GM19238 (cell line): ENCODE measurements around the gene EPX.
"Not testable (repeated sequence)": the region's sequence is repeated elsewhere in the genome, so short reads cannot be mapped to it uniquely, and the experiment has no call there.

ENCODE experiments used
- DNase-seq: peaks from one replicate; pipeline ENCODE4 v3.0.0; 2011; ENCODE audit warnings: low spot score; ENCODE audit not compliant: insufficient read length

Gene EPX, protein sequence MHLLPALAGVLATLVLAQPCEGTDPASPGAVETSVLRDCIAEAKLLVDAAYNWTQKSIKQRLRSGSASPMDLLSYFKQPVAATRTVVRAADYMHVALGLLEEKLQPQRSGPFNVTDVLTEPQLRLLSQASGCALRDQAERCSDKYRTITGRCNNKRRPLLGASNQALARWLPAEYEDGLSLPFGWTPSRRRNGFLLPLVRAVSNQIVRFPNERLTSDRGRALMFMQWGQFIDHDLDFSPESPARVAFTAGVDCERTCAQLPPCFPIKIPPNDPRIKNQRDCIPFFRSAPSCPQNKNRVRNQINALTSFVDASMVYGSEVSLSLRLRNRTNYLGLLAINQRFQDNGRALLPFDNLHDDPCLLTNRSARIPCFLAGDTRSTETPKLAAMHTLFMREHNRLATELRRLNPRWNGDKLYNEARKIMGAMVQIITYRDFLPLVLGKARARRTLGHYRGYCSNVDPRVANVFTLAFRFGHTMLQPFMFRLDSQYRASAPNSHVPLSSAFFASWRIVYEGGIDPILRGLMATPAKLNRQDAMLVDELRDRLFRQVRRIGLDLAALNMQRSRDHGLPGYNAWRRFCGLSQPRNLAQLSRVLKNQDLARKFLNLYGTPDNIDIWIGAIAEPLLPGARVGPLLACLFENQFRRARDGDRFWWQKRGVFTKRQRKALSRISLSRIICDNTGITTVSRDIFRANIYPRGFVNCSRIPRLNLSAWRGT

DNA sequence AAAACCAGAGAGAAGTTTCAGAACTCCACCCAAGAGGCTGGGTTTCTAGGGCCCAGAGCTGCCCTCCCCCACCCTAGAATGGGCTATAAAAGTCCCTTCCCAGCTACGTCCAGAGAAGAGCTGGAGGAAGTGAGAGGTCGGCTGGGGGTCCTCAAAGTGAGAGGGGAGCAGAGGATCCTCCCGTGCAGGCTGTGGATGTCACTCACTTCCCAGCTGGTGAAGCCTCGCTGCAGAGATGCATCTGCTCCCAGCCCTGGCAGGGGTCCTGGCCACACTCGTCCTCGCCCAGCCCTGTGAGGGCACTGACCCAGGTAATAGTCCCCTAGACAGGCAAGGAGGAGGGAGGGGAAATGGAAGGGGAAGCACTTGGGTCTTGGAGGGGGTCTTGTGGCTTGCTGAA lies at the start of gene EPX:
Gene EPX, plus strand, starts transcription at position 115 of the 400 bp plus-strand sequence. Its CDS starts 121 bp downstream, at position 236.
- DNase-seq, result no peak

DNA sequence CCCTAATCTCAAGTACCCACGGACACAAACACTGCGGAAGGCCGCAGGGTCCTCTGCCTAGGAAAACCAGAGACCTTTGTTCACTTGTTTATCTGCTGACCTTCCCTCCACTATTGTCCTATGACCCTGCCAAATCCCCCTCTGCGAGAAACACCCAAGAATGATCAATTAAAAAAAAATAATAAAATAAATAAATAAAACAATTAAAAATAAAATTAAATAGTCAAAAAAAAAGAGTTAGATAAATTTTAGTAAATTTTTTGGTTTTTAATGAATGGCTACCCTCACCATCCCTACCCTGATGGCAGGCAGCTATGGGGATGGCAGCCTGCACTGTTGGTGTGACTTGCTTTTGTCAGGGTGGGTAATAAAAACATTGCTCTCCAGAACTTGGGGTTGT lies 49.2 kb upstream of the EPX start:
- DNase-seq, result not testable (repeated sequence)

DNA sequence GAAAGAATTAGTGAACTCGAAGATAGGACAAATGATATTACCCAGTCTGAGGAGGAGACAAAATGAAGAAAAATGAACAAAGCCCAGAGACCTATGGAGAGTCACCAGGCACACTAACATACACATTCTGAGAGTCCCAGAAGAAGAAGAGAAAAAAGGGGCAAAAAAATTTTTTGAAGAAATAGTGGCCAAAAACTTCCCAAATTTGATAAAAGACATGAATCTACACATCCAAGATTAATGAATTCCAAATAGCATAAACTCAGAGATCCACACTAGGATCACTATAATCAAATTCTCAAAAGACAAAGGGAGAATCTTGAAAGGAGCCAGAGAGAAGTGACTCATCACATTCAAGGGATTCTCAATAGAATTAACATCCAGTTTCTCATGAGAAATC lies 47.7 kb upstream of the EPX start:
- DNase-seq, result no peak

DNA sequence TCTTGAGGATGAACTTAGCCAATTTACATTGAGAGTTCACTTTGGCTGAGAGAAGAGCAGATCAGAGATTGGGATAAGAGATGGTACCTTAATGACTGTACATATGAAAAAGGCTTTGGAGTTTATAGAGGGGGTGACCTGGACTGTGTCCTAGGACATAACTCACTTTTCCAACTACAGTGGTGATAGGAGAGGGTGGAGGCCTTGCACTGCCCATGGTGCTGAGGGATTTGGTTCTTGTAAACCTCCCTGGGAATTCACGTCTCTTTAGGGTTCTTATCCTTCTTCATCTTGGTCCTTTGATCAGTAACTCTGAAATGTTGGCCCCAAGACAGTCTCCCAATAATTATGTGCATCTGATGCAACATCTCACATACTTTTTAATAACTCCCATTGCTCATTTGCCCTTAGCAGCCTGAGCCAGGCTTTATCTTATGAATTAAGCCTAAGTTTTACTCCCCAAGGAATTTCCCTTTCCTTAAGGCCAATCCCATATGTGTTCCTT lies 44.5 kb upstream of the EPX start, which contains the start of gene OR4D1:
Gene OR4D1, plus strand, starts transcription at position 455 of the 505 bp plus-strand sequence. CDS start 6,770 bp downstream, outside the sequence.
- no peak for DNase-seq

DNA sequence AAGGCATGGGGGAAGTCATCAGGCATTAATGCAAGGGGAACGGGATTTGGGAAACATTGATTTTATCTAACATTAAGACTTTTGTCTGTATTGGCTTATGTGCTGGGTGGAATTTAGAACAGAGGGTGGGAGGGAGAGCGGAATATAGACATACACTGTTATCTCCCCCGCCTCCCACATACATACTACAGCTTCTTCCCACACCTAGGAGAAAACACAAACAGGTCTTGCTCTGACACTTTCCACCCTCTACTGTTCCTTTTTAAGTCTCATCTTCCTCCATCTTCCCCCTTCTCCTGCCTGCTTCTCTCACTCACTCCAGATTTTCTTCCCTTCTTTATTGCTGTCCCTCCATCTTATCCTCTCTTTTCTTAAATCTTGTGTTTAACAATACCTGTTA lies 43.9 kb upstream of the EPX start:
- DNase-seq, result no peak

DNA sequence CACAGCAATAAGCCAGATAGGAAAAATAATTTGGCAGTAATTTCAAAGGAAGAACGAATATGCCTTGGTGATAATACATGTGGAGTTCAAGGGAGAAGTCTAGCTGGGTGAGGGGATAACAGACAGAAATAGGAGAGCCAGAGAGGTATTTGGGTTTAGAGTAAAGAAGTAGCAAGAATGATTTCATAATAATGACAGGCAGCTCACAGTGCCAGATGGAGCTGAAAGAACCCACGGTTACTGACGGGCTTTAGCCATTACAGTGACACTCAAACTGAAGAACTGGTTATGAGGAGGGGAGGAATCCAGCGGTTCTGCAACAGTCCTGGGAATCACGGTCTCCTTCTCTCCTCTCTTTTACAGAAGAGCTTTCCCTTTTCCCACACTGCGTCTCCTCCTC lies 42.1 kb upstream of the EPX start:
- DNase-seq, result no peak

DNA sequence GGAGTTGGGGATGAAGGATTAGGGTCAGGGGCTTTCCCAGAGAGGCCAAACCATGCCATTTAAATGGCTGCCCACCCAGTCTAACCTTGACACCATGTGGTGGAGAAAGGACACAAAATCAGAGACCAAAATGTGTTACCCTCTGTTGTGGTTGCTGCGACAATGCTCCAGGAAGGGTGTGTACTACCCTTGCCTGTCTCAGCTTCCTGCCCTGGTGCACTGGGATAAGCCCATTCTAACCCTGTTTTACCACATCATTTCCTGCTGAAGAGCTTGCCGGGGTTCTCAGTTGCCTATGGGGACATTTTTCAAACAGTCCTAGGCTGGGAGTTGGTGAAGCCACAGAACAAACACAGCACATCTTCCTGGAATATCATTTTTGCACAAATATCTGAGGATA lies 39.5 kb upstream of the EPX start:
- DNase-seq, result no peak

DNA sequence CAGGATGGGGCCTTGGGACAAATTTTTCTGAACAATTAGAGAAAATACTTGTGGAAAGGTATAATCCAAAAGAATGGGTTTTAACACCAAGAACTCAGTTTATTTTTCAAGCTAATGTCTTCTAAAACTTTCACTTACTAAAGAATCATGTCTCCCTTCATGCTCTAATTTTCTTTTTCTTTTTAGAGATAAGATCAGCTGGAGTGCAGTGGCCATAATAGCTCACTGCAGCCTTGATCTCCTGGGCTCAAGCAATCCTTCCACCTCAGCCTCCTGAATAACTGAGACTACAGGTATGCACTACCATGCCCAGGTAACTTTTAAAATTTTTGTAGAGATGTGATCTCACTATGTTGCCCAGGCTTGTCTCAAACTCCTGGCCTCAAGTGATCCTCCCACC lies 38.9 kb upstream of the EPX start:
- DNase-seq, result no peak

DNA sequence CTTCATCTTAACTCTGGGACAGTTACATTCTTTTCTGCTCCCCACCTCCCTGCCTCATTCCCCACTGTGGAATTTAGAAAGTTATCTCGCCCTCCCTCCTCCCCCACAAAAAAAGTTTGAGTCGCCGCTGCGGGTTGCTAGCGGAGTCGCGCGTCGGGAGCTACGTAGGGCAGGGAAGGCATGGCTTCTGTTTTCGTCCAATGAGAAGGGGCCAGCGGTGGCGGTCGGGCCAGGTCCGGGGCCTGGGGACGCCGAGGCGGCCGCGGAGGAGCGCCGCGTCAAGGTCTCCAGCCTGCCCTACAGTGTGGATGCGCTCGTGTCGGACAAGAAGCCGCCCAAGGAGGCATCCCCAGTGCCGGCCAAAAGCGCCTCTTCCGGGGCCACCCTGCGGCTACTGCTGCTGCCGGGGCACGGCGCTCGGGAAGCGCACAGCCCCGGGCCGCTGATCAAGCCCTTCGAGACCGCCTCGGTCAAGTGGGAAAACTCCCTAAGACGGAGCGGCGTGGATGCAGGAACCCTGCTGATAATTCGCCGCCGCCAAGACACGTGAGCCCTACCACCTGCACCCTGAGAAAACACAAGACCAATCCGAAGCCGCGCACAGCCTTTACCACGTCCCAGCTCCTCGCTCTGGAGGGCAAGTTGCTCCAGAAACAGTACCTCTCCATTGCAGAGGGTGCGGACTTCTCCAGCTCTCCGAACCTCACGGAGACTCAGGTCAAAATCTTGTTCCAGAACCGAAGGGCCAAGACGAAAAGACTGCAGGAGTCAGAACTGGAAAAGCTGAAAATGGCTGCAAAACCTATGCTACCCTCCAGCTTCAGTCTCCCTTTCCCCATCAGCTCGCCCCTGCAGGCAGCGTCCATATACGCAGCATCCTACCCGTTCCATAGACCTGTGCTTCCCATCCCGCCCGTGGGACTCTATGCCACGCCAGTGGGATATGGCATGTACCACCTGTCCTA lies 35.4 kb upstream of the EPX start:
- DNase-seq, result no peak

DNA sequence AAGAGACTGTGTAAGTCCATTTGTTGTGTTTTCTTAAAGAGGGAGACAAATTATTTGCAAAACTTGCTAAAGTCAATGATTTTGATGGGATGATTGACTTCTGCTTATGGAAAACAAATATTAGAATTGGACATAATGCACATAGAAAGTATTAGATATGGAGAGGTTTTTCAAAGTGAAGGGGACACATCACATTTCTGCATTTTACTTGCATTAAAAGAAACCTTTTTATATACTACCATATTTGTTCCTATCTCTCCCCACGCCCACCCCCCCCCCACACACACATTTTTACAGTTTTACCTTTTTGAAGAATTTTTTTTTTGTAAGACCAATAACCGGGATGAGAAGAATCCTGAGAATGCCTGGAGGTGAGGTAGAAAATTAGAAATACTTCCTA lies 34.3 kb upstream of the EPX start:
- no peak for DNase-seq

DNA sequence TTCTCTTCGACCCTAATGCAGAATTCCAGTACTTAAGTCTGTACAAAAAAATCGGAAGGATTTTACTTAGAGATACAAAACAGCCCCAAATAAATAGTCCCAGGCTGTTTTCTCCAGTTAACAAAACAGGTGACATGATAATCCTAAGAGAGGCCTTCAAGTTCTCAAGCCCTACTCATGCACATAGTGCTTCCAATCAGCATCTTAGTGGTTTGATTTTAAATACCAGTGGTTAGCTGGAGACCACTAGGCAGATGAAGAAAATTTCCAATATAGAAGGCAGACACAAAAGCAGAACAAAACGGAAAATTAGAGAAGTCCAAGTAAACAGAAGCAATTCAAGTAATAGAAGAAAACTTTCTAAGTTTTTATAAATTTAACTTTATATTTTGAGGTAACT lies 31.0 kb upstream of the EPX start:
- no peak for DNase-seq

DNA sequence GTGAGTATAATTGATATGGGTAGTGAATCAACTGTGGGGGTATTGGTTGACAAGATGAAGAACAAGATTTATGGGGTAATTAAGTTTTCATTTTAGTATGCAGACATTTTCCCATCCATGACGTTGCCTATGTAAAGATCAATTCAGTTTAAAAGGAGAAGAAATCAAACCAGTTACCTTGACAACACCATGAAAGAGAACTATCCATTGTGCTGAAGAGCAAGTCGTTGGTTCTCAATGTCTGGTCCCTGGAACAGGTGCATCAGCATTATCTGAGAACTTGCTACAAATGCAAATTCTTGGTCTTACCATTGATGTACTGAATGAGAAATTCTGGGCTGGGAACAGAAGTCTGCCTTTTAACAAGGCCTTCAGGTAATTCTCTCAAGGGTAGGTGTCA lies 26.5 kb upstream of the EPX start:
- DNase-seq, result no peak

DNA sequence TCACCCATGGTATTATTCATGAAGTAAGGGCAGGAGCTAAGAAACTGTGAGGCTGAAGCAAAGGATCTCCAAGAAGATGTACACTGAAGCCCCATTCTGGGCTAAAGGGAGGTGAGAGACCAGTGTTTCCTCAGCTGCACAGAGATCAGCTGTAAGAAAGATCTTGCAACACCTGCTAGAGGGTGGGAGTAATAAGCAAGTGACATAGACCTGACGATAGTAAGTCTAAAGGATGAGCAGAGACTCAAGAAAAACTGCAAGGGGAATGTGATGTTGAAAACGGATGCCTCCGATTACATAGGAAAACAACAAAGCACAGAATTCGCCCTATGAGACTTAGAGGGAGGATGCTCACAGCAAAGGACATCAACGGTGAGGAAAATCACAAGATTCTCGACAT lies 25.8 kb upstream of the EPX start, which contains the start of gene OR4D2:
Gene OR4D2, plus strand, starts transcription at position 301 of the 400 bp plus-strand sequence. CDS start 2,674 bp downstream, outside the sequence.
- no peak for DNase-seq

DNA sequence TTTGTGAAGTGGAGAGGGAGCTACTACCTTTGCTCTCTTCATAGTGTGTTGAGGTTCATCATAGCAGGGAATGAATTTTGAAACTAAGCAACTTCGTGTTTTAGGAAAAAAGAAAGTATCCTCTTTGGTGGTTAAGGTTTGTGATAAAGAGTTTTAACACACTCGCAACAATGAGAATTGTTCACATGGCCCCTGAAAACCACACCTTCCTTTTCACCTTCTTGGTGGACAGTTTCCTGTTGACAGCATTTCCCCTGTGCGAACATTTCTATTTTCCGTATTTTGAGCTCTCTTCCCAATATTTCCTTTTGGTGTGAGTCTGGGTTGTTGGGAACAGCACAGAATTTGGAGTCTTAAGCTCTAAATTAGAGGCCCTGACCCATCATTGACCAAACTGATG lies 21.9 kb upstream of the EPX start:
- DNase-seq, result no peak

DNA sequence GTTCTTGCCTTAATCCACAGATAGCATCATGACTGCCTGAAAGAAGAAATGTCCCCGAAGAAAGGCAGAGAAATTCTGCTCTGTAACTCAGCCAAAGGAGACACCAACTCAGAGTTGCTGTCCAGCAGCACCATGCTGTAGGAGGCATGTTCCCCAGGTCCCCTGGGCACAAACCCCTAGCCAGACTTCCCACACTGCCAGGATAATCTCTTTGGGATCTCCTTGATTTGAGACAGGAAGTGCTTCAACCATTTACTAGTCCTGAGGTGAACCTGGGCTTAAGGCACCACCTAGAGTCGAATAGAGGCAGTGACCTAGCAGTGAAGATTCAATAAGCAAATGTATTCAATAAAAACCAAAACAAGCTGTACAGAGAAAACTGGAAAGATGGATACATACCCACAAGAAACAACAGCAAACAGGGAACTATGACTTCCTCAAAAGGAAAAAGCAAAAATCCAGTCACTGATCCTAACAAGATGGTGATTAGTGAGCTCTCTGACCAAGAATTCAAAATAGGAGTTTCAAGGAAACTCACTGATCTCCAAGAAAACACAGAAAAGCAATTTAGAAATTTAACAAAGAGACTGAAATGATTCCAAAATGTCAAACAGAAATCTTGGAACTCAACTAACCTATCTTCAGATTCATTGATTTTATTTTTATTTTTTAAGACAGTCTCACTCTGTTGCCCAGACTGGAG lies 20.0 kb upstream of the EPX start:
- no peak for DNase-seq

DNA sequence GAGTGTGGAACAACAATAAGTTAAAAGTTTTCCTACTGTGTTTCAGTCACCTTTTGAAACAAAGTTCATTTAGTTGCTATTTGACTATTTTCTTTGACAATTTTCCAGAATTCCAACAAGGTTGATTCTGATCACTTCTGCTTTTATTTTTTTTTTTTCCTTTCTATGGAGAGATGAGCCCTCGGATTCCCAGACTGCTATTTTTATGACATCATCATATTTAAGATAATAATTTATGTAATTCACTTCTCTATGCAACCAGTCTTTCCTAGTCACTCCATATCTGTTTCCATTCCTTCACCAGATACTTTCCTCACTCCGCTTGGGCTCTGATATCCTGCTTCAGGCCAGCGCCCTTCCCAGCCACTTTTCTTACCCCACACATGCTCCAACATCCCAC lies 17.7 kb upstream of the EPX start:
- DNase-seq, result no peak

DNA sequence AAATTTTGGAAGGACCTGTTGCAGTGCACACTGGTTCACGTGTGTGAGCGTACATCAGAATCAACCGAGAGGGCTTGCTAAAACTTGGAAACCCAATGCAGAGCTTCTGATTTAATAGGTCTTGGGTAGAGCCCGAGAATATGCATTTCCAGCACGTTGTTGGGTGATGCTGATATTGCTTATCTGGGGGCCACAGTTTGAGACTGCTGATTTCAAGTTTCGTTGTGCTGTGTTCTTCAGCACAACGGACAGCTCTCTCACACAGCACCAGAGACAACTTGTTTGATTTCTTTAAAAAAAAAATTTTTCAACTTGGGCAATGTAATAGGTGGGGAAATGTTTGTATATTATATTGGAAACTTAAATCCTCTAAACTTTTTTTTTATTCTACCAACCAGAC lies 16.3 kb upstream of the EPX start:
- no peak for DNase-seq

DNA sequence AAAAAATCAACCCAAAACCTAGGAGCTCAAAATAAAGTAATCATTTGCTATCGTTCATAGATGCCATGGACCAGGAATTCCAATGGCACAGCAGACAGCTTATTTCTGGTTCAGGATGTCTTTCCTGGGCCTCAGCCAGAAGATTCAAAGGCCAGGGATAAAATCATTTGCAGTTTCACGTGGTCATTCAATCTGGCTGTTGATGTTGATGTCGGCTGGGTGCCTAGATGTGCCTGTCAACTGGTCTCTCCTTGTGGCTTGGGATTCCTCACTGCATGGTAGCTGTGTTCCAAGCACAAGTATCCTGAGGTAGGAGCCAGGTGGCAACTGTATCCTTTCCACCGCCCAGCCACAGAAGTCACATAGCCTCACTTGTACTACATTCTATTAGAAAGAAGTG lies 10.7 kb upstream of the EPX start:
- no peak for DNase-seq

DNA sequence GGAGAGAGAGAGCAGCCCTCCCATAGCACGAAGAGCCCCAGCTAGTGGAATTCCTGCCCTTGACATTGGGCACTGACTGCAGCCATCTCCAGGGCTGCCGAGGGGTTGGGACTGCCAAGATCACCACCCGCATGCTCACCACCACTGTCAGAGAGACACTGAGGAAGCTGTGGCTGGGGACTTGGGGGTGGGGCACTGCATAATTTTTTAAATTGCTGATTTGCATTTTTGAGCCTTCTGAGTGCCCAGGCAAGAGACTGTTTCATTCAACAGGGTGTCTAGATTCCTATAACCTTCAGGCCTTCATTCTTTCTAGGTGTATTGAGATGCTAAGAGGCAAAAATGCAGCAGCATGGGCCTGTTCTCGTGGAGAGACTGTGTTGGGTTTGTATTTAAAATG lies 9.0 kb upstream of the EPX start:
- no peak for DNase-seq

DNA sequence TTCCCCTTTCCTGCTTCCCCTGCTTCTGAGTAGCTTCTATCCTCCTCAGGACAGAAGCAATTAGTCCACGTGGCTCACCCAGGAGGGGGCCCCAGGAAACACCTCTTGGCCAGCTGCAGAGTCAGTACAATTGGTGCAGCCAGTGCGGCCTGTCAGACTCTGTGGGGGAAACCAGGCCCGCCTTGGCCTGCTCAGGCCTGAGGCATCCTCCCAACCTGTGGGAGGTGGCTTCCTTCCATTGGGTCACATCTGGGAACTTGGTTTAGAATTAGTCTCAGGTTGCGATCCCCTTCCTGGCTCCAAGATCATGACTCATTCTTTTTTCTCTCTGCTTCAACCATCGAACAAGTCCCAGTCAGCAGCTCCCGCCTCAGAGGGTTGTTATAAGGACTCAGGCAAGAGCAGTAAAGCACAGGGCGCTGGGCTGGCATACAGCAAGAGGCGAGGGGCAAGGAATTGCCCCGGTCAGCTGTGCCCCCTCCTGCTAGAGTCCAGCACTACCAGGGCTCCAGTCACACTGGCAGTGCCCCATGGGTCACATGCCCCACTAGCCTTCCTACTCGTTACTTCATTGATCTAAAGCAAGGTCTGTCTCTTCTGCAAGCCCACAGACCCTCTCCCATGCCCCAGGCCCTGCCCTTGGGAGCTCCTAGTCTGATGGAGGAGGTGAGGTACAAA lies 8.1 kb upstream of the EPX start:
- DNase-seq, result no peak
